Stimulated activated CD4-positive, alpha-beta T cell treated with anti-CD3 and anti-CD28 coated beads, TNF-alpha, amount 100 ng/mL, for 48 hours (primary cell): Measurements from ENCODE around the gene RFT1.
"Not testable (repeated sequence)": the region's sequence is repeated elsewhere in the genome, so short reads cannot be mapped to it uniquely, and the experiment has no call there.

ENCODE experiments used
- DNase-seq, 3 donors: peaks; one replicate each; pipeline ENCODE4 v3.0.0-alpha.2; 2020; ENCODE audit warnings: low read depth in 3 of 3

The RFT1 gene

DNA sequence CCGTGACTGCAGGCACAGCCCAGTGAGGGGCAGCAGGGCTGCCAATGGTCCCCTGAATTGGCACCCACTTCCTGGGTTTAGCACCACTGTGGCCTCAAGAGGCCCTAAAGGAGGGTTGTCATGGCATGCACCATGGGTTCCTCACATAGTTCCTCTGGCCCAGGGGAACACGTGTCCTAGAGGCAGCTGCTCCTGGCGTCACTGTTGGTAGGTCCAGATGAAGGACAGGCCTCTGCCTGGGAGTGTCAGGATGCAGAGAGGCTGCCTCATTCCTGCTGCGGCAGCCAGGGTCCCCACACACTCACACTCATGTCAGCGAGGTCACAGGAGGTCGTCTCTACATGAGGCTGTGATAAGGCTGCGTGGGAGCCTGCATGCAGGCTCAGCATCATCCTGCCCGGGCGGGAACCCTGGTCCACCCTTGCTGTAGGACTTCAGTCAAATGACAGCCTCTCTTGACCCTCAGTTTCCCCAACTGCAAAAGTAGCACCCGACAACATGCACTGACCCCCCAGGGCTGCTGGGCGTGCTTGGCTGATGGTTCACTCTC, 58.3 kb downstream of the RFT1 start:
- DNase-seq = no peak

GRCh38 chr3:53069422-53070068, 60.7 kb downstream of the RFT1 start:
- no peak for DNase-seq

- no peak for DNase-seq
Observed at GRCh38 chr3:53068176-53068575, 62.1 kb downstream of the RFT1 start.

DNA sequence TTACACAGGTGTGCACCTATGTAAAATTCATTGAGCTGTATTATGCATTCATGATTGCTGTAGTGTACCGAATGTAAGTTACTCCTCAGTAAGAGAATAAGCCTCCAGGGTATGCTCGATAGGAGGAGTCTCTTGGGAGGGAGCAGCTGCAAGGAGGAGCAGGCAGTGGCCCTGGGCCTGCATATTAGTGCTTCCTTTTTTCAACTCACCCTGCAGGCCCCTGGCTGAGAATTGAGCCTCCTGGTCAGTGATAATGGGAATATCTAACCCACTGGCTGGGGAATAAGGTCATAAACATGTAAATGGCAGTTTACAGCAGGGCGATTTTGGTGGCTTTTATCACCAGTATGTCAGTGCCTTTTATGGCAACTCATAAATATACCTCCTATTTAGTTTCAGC, 62.7 kb downstream of the RFT1 start:
- no peak for DNase-seq

DNA sequence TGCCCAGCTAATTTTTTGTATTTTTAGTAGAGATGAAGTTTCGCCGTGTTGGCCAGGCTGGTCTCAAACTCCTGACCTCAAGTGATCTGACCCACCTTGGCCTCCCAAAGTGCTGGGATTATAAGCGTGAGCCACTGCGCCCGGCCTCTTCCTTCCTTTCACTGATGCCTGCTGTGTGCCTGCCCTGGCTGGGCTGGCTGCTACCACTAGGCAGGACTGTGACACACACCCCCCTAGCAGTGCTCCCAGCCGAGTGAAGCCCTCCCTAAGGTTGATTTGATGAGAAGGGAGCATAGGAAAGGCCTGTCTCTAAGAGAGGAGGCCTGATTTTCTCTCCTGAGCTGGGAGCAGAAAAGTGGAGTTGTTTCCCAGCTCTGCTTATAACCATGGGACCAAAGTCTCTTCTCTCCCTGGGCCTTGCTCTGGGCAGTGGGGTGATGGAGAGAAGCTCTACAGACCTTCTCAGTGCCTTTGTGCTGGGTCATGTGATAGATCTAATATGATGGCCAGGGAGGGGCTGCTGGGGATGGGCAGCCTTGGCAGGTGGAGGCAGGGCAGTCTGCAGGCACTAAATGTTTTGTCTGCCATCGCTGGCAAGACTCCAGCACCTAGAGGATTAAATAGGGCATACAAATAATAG, 64.3 kb downstream of the RFT1 start:
- DNase-seq = no peak

DNA sequence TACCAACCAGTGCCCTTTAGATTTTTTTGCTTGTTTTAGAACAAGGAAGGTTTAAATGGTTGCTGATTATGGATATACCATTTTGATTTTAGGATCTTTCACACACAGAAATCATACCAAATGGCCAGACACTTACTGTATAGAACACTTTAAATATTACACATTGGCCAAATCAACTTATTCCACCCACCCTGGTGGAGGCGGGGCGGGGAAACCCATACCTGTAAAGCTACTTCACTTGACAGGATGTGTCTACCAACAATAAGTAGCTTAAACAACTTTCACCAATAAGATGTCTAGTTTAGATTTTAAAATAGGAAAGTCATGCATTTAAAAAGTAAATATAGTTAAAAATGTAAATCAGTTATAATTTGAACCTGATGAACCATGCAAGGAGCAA, 67.3 kb downstream of the RFT1 start:
- no peak for DNase-seq

GRCh38 chr3:53056442-53056841, 73.8 kb downstream of the RFT1 start:
- no peak for DNase-seq

- not testable (repeated sequence) for DNase-seq
Observed at GRCh38 chr3:53054233-53054632, 76.0 kb downstream of the RFT1 start.

- DNase-seq = no peak
Observed at GRCh38 chr3:53051929-53052328, 78.3 kb downstream of the RFT1 start.

DNA sequence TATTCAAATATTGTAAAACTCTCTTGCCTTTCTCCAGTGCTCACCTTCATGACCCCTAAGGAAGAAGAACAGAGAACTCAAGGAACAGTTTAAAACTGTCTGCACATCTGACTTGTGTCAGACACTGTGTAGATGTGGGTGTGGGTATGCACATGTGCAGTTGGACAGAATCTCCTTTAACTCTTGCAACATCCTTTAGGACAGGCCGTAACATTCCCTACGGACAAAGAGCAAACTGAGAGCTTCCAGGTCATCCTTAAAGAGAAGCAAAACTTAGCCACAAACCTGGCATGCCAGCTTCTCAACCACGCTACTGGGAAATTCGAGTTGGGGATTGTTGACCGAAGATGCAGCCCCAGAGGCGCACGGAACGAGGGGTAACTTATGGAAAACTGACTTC, 80.2 kb downstream of the RFT1 start:
- DNase-seq = no peak

DNA sequence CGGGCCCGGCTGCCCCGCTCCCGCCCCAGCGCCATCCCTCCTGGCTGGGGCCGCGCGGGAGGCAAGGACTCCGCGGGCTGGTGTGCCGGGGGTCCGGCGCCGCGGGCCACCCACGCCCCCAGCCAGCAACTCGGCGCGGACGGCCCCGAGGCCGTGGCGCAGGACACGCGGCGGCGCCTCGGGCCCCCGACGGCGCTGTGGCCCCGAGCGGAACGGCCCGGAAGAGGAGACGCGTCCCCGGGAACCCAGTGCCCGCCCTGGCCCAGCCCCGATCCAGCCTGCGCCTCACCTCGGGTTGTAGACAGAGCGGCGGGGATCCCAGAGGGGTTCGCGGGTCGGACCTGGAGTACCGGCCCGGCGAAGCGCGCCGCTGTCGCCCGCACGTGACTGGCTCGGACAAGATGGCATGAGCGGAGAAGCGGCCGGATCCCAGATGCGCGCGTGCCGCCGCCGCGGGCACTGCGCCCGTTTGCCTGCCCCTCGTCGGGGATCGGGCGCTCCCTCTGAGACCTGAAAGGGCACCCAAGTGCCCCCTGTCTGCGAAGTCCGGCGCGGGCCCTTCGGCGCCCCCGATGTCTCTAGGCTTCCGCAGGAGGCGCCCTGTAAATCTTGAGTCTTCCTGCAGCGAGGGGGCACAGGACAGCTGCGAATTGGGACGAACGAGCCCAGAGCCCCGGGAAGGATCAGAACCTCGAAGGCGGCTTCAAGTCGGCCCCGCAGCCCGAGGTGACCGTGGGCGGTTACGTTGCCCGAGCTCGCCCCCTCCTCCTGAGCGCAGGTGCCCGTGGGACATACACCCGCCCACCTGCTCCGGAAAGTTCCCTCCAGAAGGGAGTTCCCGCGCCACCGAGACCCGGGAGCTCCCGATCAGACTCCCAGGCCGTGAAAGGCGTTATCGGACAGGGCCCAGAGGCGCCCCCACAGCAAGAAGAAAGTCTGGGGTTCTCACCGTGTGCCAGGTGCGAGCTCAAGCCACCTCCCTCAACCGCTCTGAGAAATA, 83.8 kb downstream of the RFT1 start:
- DNase-seq = peak in 2 of 3 donors; percentile 16 to 40

DNA sequence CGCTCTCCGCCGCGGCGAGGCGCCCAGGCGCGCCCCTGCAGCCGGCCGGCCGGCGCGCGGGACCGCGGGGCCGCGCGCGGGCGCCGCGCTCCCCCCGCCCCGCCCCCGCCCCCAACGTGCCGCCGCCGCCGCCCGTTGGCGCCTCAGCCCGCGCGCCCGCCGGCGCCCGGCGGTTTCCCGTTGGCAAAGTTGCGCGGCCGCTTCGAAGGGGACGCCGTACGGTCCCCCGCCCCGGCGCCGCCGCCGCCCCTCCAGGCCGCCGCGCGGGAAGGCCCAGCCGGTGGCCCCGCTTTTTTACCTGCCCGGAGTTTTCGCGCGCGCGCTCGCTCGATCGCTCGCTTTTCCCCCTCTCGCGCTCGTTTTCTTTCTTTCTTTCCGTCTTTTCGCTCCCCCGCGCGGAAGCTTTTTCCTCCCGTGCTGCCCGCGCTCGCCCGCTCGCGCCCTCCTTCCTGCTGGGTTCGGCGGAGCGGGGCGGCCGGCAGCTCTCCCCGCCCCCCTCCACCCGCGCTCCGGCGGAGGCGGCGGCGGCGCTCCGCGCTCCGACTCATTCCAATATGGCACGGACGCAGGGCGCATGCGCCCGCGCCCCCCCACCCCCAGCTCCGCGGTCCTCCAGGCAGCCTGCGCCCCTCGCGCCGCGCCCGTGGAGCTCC, 84.6 kb downstream of the RFT1 start, which contains the start of gene SFMBT1:
SFMBT1 (minus strand) TSS at position 556 of the 653 bp plus-strand sequence. CDS start 76,945 bp downstream, outside the sequence.
- peak; percentile 48 to 68 (median 57) for DNase-seq

- DNase-seq = peak in 2 of 3 donors; percentile 11 to 36
Observed at GRCh38 chr3:53044711-53045517, 85.3 kb downstream of the RFT1 start.

DNA sequence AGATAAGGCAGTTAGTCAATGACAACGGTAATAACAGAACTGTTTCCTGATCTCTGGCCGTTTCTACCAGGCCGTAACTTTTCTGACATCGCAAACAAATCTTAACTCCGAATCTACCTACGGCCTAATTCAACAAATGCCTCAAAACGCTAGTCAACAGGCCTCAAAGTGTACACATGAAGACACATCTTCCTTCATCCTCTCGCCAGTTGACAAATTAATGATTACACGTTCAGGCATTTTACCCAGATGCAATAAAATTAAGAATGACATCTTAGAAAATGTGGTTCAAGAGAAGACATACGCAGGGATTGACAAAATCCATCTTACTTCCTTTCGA, 85.9 kb downstream of the RFT1 start:
- DNase-seq = no peak

DNA sequence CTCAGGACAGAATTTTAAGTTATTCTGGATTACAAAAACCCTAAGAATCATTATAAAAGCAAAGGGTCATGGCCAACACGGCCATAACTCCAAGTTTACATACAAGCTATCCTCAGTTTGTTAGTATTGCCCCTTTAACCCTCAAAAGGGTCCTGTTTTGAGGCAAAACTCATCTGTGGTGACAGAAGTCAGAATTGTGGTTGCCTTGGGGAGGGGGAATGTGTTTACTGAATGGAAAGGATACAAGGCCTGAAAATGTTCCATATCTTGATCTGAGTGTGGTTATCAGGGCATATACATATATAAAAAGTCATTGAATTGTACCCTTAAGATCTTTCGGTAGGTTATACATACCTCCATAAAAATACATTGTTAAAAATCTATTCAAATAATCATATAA, 86.5 kb downstream of the RFT1 start:
- DNase-seq = no peak

GRCh38 chr3:53042651-53043050, 87.6 kb downstream of the RFT1 start:
- no peak for DNase-seq

DNA sequence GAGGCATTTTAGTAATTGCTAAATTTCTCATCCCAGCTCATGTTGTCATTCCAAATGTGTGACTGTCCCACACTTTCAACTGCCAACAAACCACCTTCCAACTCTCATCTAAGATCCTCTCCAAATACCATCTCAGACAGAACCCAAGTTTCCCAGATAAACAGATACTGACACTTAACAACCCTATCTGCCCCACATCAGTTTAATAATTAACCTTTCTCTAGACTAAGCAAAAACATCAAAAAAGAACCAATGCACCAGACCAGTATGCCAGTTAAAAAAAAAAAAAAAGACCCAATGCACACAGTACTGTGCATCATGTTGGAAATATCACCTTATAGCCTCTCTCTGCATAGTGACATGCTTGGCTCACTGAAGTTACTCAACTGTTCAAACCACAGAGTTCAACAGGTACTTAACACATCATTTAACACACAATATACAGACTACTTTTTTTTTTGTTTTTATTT, 89.8 kb downstream of the RFT1 start:
- DNase-seq = no peak

DNA sequence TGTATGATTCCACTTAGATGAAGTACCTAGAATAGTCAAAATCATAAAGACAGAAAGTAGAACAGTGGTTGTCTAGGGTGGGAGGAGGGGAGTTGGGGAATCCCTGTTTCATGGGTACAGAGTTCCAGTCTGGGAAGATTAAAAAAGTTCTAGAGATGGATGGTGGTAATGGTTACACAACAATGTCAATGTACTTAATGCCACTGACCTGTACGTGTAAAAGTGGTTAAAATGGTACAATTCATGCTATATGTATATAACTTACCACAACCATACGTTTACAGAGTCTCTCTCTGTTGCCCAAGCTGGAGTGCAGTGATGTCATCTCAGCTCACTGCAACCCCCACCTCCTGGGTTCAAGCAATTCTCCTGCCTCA, 90.9 kb downstream of the RFT1 start:
- no peak for DNase-seq

DNA sequence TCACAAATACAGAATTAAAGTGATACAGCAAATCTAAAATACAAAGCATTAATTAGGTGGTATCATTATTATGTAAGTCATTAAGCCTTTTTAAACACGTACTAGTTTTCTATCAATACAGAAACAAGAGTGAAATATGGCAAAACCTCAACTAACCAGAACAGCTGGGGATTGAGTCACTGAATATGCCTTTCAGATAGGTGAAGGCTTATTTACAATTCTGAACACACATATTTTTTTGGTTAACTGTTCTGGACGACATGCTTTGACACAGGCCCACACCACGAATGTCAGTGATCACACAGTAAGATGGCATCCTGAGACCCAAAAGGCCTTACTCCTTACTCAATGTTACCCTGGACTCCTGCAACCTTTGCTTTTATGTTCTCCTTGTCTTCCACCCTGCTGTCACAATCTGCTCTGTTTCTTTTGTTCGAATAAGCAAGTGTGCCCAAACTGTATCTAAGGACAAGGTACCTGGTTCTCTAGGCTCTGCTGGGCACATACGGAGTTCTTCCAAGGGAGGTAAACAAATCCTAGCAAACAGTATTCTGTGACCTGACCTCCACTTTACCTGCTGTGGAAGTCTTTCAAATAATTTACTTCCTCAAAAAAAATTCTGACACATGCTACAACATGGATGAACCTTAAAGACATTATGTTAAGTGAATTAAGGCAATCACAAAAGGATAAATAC, 91.4 kb downstream of the RFT1 start:
- DNase-seq = no peak
